GM20431 (cell line): Measurements from ENCODE around the gene HYDIN.

Source experiments
- in situ Hi-C: fragments of 300-500 bp; cut with MseI, MboI; formaldehyde crosslinking; loops from one replicate; pipeline ENCODE4 v1.15.0; 2020; ENCODE audit warnings: low sequenced_read_pairs; ENCODE audit not compliant: unreplicated experiment

The HYDIN gene

DNA sequence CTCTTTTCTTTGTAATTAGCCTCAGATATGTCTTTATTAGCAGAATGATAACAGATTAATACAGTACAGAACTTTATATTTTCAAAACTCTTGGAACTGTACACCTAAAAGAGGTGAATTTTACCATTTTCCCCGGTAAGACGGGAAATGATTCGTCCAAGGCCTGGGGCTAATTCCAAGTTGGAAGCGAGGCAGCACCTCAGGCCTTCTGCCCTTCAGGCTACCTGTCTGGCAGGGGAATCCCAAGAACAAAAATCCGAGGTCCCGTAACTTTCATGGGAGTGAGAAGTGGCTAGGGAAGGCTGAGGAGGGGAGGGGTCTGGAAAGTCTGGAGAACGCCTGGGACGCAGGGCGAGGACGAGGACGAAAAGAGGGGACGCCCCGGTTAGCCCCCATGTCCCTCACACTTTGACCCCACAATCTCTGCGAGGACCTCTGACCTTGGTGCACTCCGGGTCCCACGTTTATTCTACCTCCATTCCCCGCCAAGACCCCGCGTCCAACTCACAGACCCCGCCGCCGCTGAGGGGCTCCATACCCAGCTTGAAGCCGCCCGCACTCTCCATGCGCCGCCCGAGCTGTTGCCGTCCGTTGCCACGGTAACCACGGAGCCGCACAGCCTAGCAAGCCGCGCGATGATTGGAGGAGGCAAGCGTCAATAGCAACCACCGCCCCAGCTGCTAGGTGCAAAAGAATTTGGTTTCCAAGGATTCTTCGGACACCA is at the start of gene HYDIN:
HYDIN (minus strand) TSS at position 601 of the 724 bp plus-strand sequence. CDS start 43,827 bp downstream, outside the sequence.
- in situ Hi-C loops: no loop called here

GRCh38 chr16:71276589-71277334 is 46.2 kb upstream of the HYDIN start:
- in situ Hi-C loops: no loop called here

- in situ Hi-C loops: no loop called here
Observed at GRCh38 chr16:71273384-71273783, 42.9 kb upstream of the HYDIN start.

GRCh38 chr16:71264299-71264698 is 33.8 kb upstream of the HYDIN start:
- in situ Hi-C loops: no loop called here

DNA sequence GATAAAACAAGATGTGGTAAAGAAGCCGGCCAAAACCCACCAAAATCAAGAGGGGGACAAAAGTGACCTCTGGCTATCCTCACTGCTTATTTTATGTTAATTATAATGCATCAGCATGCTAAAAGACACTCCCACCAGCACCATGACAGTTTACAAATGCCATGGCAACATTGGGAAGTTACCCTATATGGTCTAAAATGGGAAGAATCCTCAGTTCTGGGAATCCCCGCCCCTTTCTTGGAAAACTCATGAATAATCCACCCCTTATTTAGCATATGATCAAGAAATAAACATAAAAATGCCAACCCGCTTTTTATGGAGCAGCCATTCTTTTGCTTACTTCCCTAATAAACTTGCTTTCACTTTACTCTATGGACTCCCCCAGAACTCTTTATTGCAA is 33.1 kb upstream of the HYDIN start:
- in situ Hi-C loops: no loop called here

DNA sequence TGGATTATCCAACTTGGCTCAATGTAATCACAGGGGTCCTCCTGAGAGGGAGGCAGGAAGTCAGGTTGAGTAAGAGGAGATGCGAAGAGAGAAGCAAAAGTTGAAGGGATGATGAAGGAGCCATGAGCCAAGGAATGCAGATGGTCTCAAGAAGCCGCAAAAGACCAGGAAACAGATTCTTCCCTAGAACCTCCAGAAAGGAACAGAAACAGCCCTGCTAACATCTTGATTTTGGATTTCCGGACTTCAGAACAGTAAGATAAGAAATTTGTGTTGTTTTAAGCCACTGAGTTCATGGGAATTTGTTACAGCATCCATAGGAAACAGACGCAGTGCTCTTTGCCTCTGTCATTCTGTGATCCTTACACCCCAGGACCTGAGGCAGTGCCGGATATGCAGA is 31.9 kb upstream of the HYDIN start:
- in situ Hi-C loops: no loop called here

GRCh38 chr16:71260995-71261394 is 30.5 kb upstream of the HYDIN start:
- in situ Hi-C loops: no loop called here

DNA sequence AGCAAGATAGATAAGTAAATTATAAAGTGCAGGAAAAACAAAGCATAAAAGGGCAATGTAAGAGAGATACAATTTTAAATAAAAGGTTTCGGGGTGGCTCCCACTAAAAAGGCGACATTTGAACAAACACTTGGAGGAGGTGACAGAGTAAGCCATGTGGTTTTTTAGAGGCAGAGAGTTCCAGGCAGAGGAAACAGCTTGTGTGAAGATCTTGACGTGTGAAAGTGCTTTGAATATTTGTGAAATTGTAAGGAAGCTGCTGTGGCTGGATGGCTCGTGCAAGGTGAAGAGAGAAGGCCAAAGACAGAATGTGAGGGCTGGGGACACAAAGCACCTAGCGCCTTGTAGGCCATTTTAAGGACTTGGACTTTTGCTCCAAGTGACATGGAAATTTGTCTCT is 28.6 kb upstream of the HYDIN start:
- in situ Hi-C loops: no loop called here

GRCh38 chr16:71258372-71258771 is 27.9 kb upstream of the HYDIN start:
- in situ Hi-C loops: no loop called here

DNA sequence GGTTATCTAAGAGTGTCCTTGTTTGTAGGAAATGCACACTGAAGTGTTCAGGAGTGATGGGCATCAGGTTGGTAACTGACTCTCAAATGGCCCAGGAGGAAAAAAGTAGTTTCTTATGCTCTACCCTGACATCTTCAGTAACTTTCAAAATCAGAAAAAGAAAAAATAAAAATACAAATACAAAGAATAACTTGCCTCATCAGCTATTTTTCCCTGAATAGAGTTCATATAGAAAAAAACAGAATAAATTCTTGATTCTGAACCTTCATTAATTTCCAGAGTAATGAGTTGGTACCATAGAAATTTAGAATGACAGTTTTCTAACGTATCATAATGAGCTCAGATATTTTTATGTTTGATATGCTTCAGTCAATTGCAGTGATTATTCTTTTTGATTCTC is 27.2 kb upstream of the HYDIN start:
- in situ Hi-C loops: no loop called here

DNA sequence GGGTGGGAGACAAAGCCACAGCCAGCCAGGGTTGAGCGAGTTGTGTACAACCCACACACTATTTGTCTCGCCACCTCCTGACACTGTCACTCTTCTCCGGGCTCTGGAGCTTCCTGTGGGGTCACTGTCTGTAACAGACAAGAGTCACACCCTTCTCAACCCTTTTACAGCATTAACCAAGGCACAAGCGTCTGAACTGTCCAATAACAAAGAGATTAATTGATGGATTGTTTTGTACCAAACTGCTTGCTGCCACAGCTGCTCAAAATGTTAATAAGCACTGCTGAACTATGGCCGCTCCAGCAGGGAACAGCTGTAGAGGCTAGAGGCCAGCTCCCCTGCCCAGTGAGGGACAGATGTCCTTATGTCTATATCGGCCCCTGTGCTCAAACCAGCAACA is 25.2 kb upstream of the HYDIN start:
- in situ Hi-C loops: no loop called here

GRCh38 chr16:71254832-71255525 is 24.5 kb upstream of the HYDIN start:
- in situ Hi-C loops: no loop called here

- in situ Hi-C loops: no loop called here
Observed at GRCh38 chr16:71250461-71251235, 20.1 kb upstream of the HYDIN start.

- in situ Hi-C loops: no loop called here
Observed at GRCh38 chr16:71249399-71249798, 18.9 kb upstream of the HYDIN start.

- in situ Hi-C loops: no loop called here
Observed at GRCh38 chr16:71247478-71247877, 17.0 kb upstream of the HYDIN start.

DNA sequence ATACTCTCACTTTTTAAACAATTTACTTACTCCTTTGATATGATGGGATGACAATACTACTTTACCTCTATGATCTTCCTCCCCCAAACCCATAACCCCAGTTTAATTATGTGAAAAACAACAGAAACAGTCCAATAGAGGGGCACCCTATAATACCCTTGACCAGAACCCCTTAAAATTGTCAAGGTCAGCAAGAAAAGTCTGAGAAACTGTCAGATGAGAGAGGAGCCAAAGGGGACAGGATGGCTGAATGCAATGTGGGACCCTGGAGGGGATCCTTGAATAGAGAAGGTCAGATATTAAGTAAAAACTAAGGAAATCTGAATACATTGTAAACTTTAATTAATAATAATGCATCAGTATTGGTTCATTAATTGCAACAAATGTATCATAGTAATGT is 15.8 kb upstream of the HYDIN start:
- in situ Hi-C loops: no loop called here

GRCh38 chr16:71244521-71244920 is 14.0 kb upstream of the HYDIN start:
- in situ Hi-C loops: no loop called here

- in situ Hi-C loops: no loop called here
Observed at GRCh38 chr16:71242601-71243000, 12.1 kb upstream of the HYDIN start.

DNA sequence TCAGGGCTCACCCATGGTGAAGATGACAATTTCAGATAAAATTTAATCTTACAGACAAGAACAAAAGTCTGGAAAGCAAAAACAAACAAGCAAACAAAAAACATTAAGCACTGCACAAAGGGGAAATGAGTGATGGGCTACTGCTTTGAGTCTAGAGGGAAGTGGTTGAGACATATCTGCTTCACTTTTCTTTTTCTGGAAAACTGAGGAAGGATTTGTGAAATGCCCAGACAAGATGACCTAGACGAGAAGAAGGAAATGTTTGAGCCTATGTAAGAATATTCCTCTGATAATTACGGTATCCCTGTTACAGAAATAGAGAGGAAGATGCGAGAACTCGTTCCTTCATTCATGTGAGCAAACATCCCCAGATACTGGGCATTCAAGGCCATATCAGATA is 11.5 kb upstream of the HYDIN start:
- in situ Hi-C loops: no loop called here

DNA sequence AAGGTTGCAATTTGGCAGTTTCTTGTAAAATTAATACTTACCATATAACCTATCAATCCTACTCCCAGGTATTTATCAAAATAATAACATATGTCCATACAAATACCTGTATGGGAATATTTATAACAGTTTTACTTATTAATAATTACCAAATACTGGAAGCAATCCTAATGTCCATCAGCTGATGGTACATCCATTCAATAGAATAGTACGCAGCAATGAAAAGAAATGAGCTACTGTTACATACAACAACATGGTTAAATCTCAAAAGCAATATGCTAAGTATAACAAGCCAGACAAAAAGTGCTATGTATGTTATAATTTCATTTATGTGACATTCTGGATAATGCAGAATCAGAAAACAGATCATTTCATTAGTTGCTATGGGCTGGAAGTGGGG is 1.2 kb downstream of the HYDIN start:
- in situ Hi-C loops: no loop called here
